Pulmonary artery endothelial cell (primary cell): Measurements from ENCODE around the gene C2orf69. TPM values are rescaled to one million over a fixed set of nuclear protein-coding genes. Genes with fewer than 3 reads are reported as not detected.
"Not testable (repeated sequence)": the region's sequence is repeated elsewhere in the genome, so short reads cannot be mapped to it uniquely, and the experiment has no call there.

ENCODE experiments used
- DNase-seq: peaks from one replicate; pipeline ENCODE4 v3.0.0-alpha.2; 2011; ENCODE audit warnings: low read depth, low spot score
- total RNA-seq: library from RNA; depleted of rRNA; stranded (reverse); fragments of >200 nt; gene quantifications from 2 replicates; pipeline ENCODE4 v1.2.3, GENCODE V29; 2014

Gene C2orf69
- total RNA-seq = 12.0 and 15.0 TPM in 2 replicates

GRCh38 chr2:199911052-199911876, at the start of gene C2orf69:
Gene C2orf69 (plus strand): TSS chr2:199911293. CDS start chr2:199911439, 146 bp downstream.
- DNase-seq = peak; percentile 90

DNA sequence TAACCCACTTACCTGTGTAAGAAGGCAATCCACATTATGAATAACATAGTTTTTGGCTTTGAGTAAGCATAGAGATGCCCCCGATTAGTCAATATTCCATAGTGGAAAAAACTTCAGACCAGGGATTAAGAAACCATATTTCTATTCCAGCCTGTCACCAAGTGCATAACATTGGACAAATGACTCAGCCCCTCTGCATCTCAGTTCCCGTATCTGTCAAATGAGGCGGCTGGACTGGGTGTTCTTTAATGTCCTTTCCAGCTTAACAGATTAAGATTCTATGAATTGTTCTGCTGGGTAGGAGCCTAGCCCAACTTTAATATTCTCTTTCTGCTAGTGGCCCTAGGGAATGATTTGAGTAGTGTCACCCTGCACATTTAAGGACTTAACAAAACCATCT, 48.3 kb upstream of the C2orf69 start:
- DNase-seq = no peak

DNA sequence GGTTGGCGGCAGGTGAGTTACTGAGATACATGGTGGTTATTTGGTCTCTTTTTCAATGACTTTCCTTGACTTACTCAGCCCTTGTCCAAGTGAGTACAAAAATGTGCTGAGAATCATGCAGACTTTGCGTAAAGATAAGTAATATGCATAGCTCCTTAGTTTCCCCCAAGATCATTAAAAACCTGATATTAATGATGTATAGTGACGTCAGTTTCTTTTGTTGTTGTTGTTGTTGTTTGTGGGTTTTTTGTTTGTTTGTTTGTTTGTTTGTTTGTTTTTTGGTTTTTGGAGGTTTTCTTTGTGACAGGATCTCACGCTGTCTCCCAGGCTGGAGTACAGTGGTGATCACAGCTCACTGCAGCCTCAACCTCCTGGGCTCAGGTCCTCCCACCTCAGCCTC, 45.2 kb upstream of the C2orf69 start:
- no peak for DNase-seq

- no peak for DNase-seq
Observed at GRCh38 chr2:199868431-199869226, 42.5 kb upstream of the C2orf69 start.

DNA sequence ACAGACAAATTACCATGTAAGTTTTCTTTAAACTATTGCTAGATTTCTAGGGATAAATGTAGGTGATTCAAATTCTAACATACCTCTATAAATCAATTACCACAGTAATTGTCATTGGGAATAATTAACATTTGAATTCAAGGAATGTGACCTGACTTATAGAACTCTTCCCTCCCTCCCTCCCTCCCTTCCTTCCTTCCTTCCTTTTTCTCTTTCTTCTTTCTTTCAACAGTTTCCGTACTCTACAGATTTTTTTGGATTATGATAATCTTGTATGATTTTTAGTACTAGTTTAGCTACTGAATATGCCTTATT, 41.9 kb upstream of the C2orf69 start:
- no peak for DNase-seq

DNA sequence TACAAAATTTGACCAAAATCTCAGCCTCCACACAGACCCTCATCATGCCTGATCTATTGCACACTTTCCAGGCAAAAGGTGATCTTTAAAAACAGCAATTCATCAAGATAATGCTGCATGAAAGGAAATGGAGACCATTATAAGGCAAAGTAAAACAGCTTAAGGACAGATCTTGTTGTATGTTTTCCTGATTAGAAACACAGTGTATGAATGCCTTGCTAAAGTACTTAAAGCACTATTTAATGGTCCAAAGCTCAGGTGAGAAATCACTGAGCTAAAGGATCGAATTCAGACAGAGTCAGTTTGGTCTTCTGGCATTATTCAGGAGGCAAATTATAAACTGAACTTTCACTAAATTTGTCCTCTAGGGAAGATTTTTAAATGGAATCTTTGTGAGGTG, 41.4 kb upstream of the C2orf69 start:
- DNase-seq = no peak

DNA sequence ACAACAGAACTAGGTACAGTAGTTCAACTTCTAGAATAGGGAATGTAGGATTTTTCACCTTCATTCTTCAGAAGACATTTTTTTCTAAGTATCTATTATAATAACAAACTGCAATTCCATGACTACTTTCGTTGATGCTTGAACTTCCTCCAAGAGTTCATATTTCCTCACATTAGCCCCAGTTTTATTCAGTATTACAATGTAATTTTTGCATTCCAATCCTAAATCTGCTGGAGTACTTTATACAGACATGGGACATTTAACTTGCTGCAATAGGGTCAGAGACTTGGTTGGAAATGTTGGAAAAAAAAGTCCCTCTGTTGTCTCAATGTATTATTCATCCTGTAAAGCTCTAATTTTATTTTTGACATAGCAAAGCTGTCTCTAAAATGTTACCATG, 40.5 kb upstream of the C2orf69 start:
- no peak for DNase-seq

DNA sequence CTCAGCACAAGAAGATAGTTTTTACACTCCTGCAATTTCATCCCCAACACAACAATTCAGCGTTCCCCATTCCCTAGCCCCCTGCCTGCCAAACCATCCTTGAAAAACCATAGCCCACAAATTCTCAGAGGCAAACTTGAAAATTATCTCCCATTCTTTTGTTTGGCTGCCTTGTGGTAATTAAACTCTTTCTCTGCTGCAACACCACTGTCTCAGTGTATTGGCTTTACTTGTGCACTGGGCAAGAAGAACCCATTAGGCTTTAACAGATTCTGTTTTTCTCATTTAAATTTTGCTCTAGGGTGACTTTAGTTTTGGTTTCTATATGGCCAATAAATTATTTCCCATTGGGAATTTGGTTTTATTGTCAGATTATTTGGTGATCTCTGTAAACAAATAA, 36.9 kb upstream of the C2orf69 start:
- no peak for DNase-seq

DNA sequence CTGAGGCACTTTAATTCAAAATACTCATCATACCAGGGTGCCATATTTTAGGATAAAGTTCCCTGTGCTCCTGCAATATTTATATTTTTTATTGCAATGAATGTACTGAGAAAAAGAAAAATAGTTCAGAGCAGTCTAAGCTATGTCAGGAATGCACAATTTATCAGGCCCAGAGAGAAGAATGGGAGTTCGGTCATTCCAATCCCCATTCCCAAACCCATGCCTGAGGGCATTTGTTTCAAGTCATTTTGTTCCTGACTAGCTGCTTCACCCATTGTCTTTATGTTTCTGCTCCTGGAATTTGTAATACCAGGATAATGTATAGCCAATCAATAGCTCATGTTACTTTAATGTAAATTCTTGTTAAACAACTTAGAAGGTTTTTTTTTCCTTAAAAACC, 35.7 kb upstream of the C2orf69 start:
- DNase-seq = no peak

- no peak for DNase-seq
Observed at GRCh38 chr2:199882667-199883066, 28.4 kb upstream of the C2orf69 start.

- no peak for DNase-seq
Observed at GRCh38 chr2:199883474-199884212, 27.4 kb upstream of the C2orf69 start.

DNA sequence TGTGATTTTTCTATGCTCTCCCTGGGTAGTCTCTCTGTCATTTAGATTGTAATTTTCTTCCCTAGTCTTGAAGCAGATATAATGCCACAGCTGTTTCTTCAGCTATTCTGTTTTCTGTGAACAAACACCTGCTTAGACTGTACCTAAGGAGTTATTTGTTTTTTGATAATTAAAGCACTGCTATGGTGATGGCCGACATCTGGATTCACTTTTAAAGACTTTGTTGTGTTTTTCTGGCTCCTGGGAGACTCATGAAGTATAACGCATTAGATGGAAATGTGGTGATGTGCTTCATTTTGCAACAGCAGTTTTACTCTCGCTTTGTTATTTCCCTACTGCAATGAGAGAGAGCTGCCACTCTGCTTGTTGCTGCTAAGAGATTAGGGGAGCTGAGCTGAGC, 15.7 kb upstream of the C2orf69 start:
- no peak for DNase-seq

DNA sequence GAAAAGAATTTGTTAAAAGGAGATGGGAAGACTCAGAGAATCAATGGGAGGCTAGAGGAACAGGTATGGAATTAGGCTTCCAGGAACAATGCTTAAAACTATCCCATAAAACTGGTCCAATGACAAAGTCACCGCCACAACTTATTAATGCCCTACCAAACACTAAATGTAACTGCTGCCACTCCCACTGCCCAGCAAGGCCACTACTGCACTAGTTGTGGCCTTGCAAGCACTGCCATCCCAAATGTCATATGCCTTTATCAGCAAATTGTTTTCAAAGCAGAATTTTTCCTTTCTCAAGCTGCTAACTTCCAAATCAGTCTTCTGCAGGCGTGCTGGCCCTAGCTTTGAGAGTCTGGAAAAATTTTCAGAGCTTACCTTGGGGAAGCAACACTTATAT, 14.5 kb upstream of the C2orf69 start:
- no peak for DNase-seq

GRCh38 chr2:199901942-199902341, 9.2 kb upstream of the C2orf69 start:
- no peak for DNase-seq

GRCh38 chr2:199902486-199903110, 8.5 kb upstream of the C2orf69 start:
- no peak for DNase-seq

DNA sequence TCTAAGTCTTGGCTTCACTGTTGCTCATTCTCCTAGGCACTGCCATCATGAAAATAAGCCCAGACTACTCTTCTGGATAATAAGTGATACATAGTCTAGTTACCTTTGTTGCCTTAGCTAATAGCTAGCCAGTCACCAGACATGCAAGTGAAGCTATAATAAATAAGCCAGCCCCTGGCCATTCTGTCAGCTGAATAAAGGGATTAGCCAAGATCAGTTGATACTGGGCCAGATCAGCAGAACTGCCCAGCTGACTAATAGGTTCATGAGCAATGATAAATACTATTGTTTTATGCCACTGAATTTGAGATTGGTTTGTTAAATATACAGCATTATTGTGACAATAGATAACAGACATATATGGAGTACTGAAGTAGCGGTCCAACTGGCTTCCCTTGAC, 8.0 kb upstream of the C2orf69 start:
- no peak for DNase-seq

DNA sequence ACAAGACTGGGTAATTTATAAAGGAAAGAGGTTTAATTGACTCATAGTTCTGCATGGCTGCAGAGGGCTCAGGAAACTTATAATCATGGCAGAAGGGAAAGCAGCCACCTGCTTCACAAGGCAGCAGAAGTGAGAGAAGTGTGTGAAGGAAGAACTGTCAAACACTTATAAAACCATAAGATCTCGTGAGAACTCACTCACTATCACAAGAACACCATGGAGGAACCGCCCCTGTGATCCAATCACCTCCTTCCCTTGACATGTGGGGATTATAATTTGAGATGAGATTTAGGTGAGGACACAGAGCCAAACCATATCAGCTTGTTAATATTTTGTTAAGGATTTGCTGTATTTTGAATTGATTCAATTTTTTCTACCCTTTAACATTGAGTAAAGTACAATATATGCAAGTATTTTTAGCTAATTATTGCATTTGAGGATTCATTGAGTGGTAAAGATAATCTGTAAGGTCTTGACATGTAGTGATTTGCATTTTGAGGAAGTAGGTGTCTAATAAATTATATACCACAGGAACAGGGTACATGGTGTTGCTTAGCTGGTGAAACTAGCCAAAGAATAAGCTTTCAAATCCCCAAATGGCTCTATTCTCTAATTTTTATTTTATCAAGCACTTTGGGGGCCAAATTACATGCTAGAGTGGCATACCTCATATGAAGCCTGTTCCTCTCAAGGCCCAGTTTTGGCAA, 3.9 kb upstream of the C2orf69 start:
- DNase-seq = no peak

DNA sequence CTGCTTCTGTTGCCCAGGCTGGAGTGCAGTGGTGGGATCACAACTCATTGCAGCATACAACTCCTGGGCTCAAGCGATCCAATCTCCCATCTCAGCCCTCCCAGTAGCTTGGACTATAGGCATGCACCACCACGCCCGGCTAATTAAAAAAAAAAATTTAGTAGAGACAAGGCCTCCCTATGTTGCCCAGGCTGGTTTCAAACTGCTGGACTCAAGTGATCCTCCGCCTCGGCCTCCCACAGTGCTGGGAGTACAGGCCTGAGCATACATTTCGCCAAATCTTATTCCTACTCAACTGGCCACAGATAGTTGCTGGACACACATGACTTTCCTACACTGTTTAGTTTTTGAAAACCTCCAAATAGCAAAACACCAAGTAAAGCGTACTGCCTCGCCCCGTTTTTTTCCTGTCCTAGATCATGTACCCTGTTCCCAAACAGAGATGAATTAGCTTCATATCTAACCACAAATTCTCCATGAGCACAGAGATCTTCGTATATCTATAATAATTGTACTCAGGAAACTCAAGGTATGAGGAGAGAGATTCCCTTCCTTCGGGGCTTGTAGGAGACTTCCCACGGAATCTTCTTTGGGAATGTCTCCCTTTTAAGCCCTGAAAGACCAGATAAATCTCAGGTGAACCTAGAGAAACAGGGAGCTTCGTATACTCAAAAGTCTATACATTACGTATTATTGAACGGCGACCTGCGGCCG, 598 bp upstream of the C2orf69 start:
- no peak for DNase-seq

DNA sequence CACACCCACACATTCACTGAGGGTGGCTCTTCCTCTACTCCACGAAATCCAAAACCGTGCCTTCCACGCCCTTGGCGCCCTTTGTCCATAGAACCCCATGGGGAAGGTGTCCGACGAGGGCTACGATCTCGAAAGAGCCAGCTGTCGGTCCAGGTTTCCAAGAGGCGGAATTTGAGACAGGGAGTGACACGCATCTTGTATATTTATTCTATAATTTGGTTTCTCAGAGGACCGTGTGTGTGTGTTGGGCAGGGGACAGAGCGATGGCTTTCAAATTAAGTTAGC, 726 bp downstream of the C2orf69 start:
- DNase-seq = no peak

- not testable (repeated sequence) for DNase-seq
Observed at GRCh38 chr2:199912553-199913114, 1.5 kb downstream of the C2orf69 start.
